ENCODE data around the gene TMEM141.
"Not testable (repeated sequence)": the region's sequence is repeated elsewhere in the genome, so short reads cannot be mapped to it uniquely, and the experiment has no call there.

GRCh38 chr9:136796775-136797347 is 5.7 kb downstream of the TMEM141 start:
- TF ChIP-seq CTCF (IDR thresholded peaks at IDR 0.05 in 4 of 5, conservative IDR thresholded peaks at IDR 0.05 in 1 of 5); POLR2A (IDR thresholded peaks at IDR 0.05): not testable (repeated sequence)
